SW480 (cell line): ENCODE data around the gene RNF38.
"Not testable (repeated sequence)": the region's sequence is repeated elsewhere in the genome, so short reads cannot be mapped to it uniquely, and the experiment has no call there.

Source experiments
- DNase-seq: peaks from one replicate; pipeline ENCODE4 v3.0.0-alpha.2; 2016; ENCODE audit warnings: low spot score

Gene RNF38

GRCh38 chr9:36399980-36400331 lies at the start of gene RNF38:
TSS of gene RNF38 (minus strand) at chr9:36400269. CDS start at chr9:36400108, 161 bp downstream.
- DNase-seq, result no peak

GRCh38 chr9:36448555-36448954 lies 48.5 kb upstream of the RNF38 start:
- not testable (repeated sequence) for DNase-seq

- DNase-seq, result no peak
Measured at GRCh38 chr9:36448017-36448416, 47.9 kb upstream of the RNF38 start.

GRCh38 chr9:36446678-36447077 lies 46.6 kb upstream of the RNF38 start:
- DNase-seq, result not testable (repeated sequence)

GRCh38 chr9:36445800-36446361 lies 45.8 kb upstream of the RNF38 start:
- DNase-seq, result no peak

- no peak for DNase-seq
Measured at GRCh38 chr9:36444203-36444602, 44.1 kb upstream of the RNF38 start.

GRCh38 chr9:36443581-36443980 lies 43.5 kb upstream of the RNF38 start:
- no peak for DNase-seq

- no peak for DNase-seq
Measured at GRCh38 chr9:36442710-36443109, 42.6 kb upstream of the RNF38 start.

GRCh38 chr9:36441966-36442365 lies 41.9 kb upstream of the RNF38 start:
- no peak for DNase-seq

- DNase-seq, result no peak
Measured at GRCh38 chr9:36438536-36439236, 38.6 kb upstream of the RNF38 start.

- DNase-seq, result no peak
Measured at GRCh38 chr9:36437790-36438189, 37.7 kb upstream of the RNF38 start.

- DNase-seq, result no peak
Measured at GRCh38 chr9:36436909-36437308, 36.8 kb upstream of the RNF38 start.

- no peak for DNase-seq
Measured at GRCh38 chr9:36433386-36433785, 33.3 kb upstream of the RNF38 start.

GRCh38 chr9:36431078-36431477 lies 31.0 kb upstream of the RNF38 start:
- no peak for DNase-seq

- DNase-seq, result no peak
Measured at GRCh38 chr9:36426945-36427344, 26.9 kb upstream of the RNF38 start.

- DNase-seq, result no peak
Measured at GRCh38 chr9:36426348-36426747, 26.3 kb upstream of the RNF38 start.

- DNase-seq, result no peak
Measured at GRCh38 chr9:36424289-36425055, 24.4 kb upstream of the RNF38 start.

GRCh38 chr9:36423206-36423605 lies 23.1 kb upstream of the RNF38 start:
- no peak for DNase-seq

- DNase-seq, result no peak
Measured at GRCh38 chr9:36416890-36417289, 16.8 kb upstream of the RNF38 start.

- no peak for DNase-seq
Measured at GRCh38 chr9:36415822-36416525, 15.9 kb upstream of the RNF38 start.

GRCh38 chr9:36411410-36411809 lies 11.3 kb upstream of the RNF38 start:
- DNase-seq, result not testable (repeated sequence)

GRCh38 chr9:36409076-36409475 lies 9.0 kb upstream of the RNF38 start:
- DNase-seq, result not testable (repeated sequence)
